Spleen (tissue), 11 donors: Measurements from ENCODE around the gene FOXM1. TPM values are rescaled to one million over a fixed set of nuclear protein-coding genes. Genes with fewer than 3 reads are reported as not detected.

Experiments used
- DNase-seq: peaks from one replicate; pipeline ENCODE4 v3.0.0-alpha.2; 2020
- H3K27ac ChIP-seq, 8 donors: fragments of 200-600 bp; sonication (generic) in 7 of 8; 1 replicate in 4 of 8; 2 replicates in 4 of 8; pipeline versions ENCODE4 v1.5.0 to v1.8.0; 2016 to 2021; ENCODE audit warnings: inconsistent platforms in 4 of 8, mild to moderate bottlenecking in 4 of 8, moderate library complexity in 1 of 8
- H3K27me3 ChIP-seq, 7 donors: fragments of 200-600 bp; sonication (generic) in 6 of 7; replicated peaks in 1 of 7; 1 replicate in 4 of 7; 2 replicates in 3 of 7; pipeline versions ENCODE4 v1.5.0 to v1.8.0; 2016 to 2021; ENCODE audit warnings: inconsistent platforms in 3 of 7, mild to moderate bottlenecking in 1 of 7
- H3K36me3 ChIP-seq, 6 donors: fragments of 200-600 bp; sonication (generic) in 5 of 6; 1 replicate in 4 of 6; 2 replicates in 2 of 6; pipeline versions ENCODE4 v1.5.0 to v1.8.0; 2016 to 2021; ENCODE audit warnings: inconsistent platforms in 2 of 6
- H3K4me1 ChIP-seq, 6 donors: fragments of 200-600 bp; sonication (generic) in 5 of 6; 1 replicate in 3 of 6; 2 replicates in 3 of 6; pipeline versions ENCODE4 v1.5.0 to v1.8.0; 2016 to 2021; ENCODE audit warnings: inconsistent platforms in 3 of 6
- H3K4me3 ChIP-seq, 8 donors: fragments of 200-600 bp; sonication (generic) in 7 of 8; 1 replicate in 4 of 8; 2 replicates in 4 of 8; pipeline versions ENCODE4 v1.5.0 to v1.8.0; 2016 to 2021; ENCODE audit warnings: inconsistent platforms in 4 of 8, mild to moderate bottlenecking in 4 of 8, moderate library complexity in 2 of 8
- H3K9me3 ChIP-seq, 8 donors: fragments of 200-600 bp; sonication (generic) in 7 of 8; 1 replicate in 4 of 8; 2 replicates in 4 of 8; pipeline versions ENCODE4 v1.5.0 to v1.8.0; 2016 to 2021; ENCODE audit warnings: inconsistent platforms in 4 of 8
- CTCF ChIP-seq, 11 experiments: fragments of 200-600 bp in 7 of 11; fragments of 450-650 bp in 4 of 11; sonication (generic) in 4 of 11; IDR thresholded peaks in 8 of 11; conservative IDR thresholded peaks in 3 of 11; 1 replicate in 7 of 11; 2 replicates in 4 of 11; pipeline versions ENCODE4 v1.4.0 to v1.8.0; 2016 to 2021; ENCODE audit warnings: antibody characterized with exemption in 11 of 11, inconsistent platforms in 4 of 11, mild to moderate bottlenecking in 1 of 11
- POLR2A ChIP-seq, 3 donors: fragments of 450-650 bp; IDR thresholded peaks; one replicate each; pipeline ENCODE4 v1.5.1; 2017; ENCODE audit warnings: antibody characterized with exemption in 3 of 3, mild to moderate bottlenecking in 1 of 3
- POLR2AphosphoS5 ChIP-seq, 3 donors: sonication (generic); formaldehyde crosslinking; IDR thresholded peaks; one replicate each; pipeline ENCODE4 v1.5.1; 2017; ENCODE audit warnings: antibody characterized with exemption in 3 of 3
- WGBS, 5 donors: extraction: QIAGEN DNeasy Blood & Tissue Kit in 3 of 5; methylation state at CpG; one replicate each; pipeline versions ENCODE4 v1.1.5 to v1.1.7; 2013 to 2018; 5-methylcytosine and 5-hydroxymethylcytosine counted together
- intact Hi-C: fragments of 100-400 bp; cut with DNase I; formaldehyde crosslinking; loops from one replicate; pipeline ENCODE4 v1.15.0; 2023; ENCODE audit warnings: low total_unique reads
- polyA plus RNA-seq, 3 donors: library from polyadenylated mRNA; stranded (reverse); fragments of 200-250 nt; gene quantifications; one replicate each; pipeline ENCODE4 v1.2.1, GENCODE V29; 2013
- total RNA-seq, 7 donors: library from RNA; depleted of rRNA in 3 of 7; stranded (reverse); fragments of >200 nt in 3 of 7; fragmentation: NEBNext Ultra II Directional in 4 of 7; extraction: Animal tissue kit (Norgen Biotek cat#: 25700) in 4 of 7; gene quantifications; one replicate each; pipeline versions ENCODE4 v1.1.0 to v1.2.1, GENCODE V29; 2016 to 2021
- donor health status: healthy with polysubstance abuse.
- donor health status: DM: no; HTN: no; CAD: no; lungs with moderate emphysema.
- donor health status: DM: no; HTN: no; CAD: no.
- donor health status: Bipolar disorder and iron deficiency.
- donor health status: healthy.
- donor health status: DM: no; HTN: no; CAD: no.
- donor health status: DM: yes; HTN: yes; CAD: no.

The FOXM1 gene
- total and polyA plus RNA-seq, 10 donors: 1.8 to 10.2 (median 4.5) TPM

- Histone ChIP-seq H3K27me3 (peaks cover 0 to 11% (median 0%) of the 10 kb centered on the region in 7 donors), H3K4me3 (peak overlapping the region in 2 of 8 donors; percentile 43 to 59), H3K36me3 (peaks cover 0 to 63% (median 29%) of the 10 kb centered on the region in 6 donors), H3K4me1 (peaks cover 0 to 26% (median 6%) of the 10 kb centered on the region in 6 donors), H3K9me3 (no peaks in the 10 kb centered on the region), H3K27ac (peak overlapping the region in 3 of 8 donors; percentile 65 to 75 (median 72))
- 72 to 84% (median 79%) methylated on average over 6 of the region's 6 CpGs for WGBS, 5 donors
- intact Hi-C loops: no loop called here
- TF ChIP-seq CTCF (IDR thresholded peaks at IDR 0.05 in 8 of 11, conservative IDR thresholded peaks at IDR 0.05 in 3 of 11): no peak
- no peak for TF ChIP-seq POLR2A (IDR thresholded peaks at IDR 0.05)
- no peak for TF ChIP-seq POLR2AphosphoS5 (IDR thresholded peaks at IDR 0.05)
- no peak for DNase-seq
Observed at GRCh38 chr12:2832550-2833127, 44.3 kb downstream of the FOXM1 start.

DNA sequence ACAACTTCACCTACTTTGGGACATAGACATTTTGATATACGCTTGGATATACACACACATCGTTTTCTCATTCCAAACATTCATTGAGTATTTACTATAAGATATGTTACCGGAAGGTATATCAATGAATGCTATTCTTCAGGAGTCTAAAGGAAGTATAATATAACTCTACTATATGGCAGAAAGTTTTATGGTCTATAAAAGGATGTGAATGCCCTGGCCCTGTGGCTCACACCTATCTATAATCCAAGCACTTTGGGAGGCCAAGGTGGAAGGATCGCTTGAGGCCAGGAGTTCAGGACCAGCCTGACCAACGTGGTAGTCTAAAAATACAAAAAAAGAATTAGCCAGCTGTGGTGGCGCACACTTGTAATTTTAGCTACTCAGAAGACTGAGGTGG, 47.7 kb downstream of the FOXM1 start:
- TF ChIP-seq POLR2A (IDR thresholded peaks at IDR 0.05): no peak
- no peak for TF ChIP-seq POLR2AphosphoS5 (IDR thresholded peaks at IDR 0.05)
- TF ChIP-seq CTCF (IDR thresholded peaks at IDR 0.05 in 8 of 11, conservative IDR thresholded peaks at IDR 0.05 in 3 of 11): no peak
- 91 to 96% (median 93%) methylated on average over 6 of the region's 6 CpGs for WGBS, 5 donors
- intact Hi-C loops: no loop called here
- Histone ChIP-seq H3K36me3 (peaks cover 3 to 87% (median 63%) of the 10 kb centered on the region in 6 donors), H3K4me3 (no peak overlapping the region), H3K27me3 (peaks cover 0 to under 1% (median 0%) of the 10 kb centered on the region in 7 donors), H3K4me1 (peaks cover 0 to 11% (median 0%) of the 10 kb centered on the region in 6 donors), H3K9me3 (no peaks in the 10 kb centered on the region), H3K27ac (no peak overlapping the region)
- DNase-seq: no peak

DNA sequence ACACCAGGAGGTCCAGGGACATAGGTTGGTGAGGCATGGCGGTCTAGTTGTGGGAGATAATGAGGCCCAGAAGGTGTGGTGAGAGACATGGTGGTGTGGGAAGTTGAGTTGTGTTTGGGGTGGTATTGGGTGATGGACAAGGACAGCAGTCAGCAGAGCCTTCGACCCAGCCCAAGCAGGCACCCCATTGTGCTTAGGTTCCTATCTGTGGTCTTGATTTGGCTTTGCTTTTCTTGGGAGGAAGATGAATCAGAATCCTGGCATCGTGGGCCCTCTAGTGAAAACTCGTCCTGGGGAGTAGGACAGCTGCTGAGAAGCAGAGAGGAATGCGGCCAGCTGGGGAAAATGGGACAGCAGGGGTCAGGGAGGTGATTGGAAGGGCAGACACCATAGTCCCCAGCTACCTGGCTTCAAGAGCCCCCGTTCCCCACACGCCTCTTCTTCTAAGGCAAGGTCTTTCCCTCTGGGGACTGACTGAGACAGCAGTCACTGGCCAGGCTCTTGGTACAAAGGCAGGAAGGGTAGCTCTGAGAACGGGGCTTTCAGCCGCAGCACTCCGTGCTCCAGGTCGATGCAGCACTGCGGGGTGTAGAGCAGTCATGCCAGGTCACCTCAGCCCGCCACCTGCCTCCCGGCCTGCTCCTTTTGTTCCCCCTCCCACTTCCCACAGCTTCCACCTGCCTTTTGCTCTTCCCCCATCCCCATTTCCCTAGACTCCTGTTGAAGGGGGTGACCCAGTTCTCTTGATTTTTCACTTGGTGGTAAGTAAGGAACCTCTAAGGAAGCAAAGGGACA, 50.1 kb downstream of the FOXM1 start:
- no peaks in the 10 kb centered on the region for H3K4me1 ChIP-seq
- intact Hi-C loops: no loop called here
- no peak for TF ChIP-seq CTCF (IDR thresholded peaks at IDR 0.05 in 8 of 11, conservative IDR thresholded peaks at IDR 0.05 in 3 of 11)
- TF ChIP-seq POLR2AphosphoS5 (IDR thresholded peaks at IDR 0.05): no peak
- no peak for TF ChIP-seq POLR2A (IDR thresholded peaks at IDR 0.05)
- H3K27me3 ChIP-seq: no peaks in the 10 kb centered on the region
- peaks cover 5 to 100% (median 86%) of the 10 kb centered on the region in 6 donors for H3K36me3 ChIP-seq
- DNase-seq: no peak
- no peak overlapping the region for H3K27ac ChIP-seq
- no peak overlapping the region for H3K4me3 ChIP-seq
- no peaks in the 10 kb centered on the region for H3K9me3 ChIP-seq
- WGBS, 5 donors: 90 to 96% (median 93%) methylated on average over 14 of the region's 14 CpGs

- H3K27me3 ChIP-seq: no peaks in the 10 kb centered on the region
- peaks cover 5 to 100% (median 94%) of the 10 kb centered on the region in 6 donors for H3K36me3 ChIP-seq
- no peak overlapping the region for H3K4me3 ChIP-seq
- no peak overlapping the region for H3K27ac ChIP-seq
- no peaks in the 10 kb centered on the region for H3K4me1 ChIP-seq
- 93 to 98% (median 95%) methylated on average over 3 of the region's 3 CpGs for WGBS, 5 donors
- TF ChIP-seq POLR2AphosphoS5 (IDR thresholded peaks at IDR 0.05) (no peak), CTCF (IDR thresholded peaks at IDR 0.05 in 8 of 11, conservative IDR thresholded peaks at IDR 0.05 in 3 of 11) (no peak), POLR2A (IDR thresholded peaks at IDR 0.05) (no peak)
- no peaks in the 10 kb centered on the region for H3K9me3 ChIP-seq
- DNase-seq: no peak
- intact Hi-C loops: no loop called here
Observed at GRCh38 chr12:2826036-2826435, 50.9 kb downstream of the FOXM1 start.
